ENCODE measurements around the gene WDR62. TPM values are rescaled to one million over a fixed set of nuclear protein-coding genes. Genes with fewer than 3 reads are reported as not detected.

Gene WDR62
- total RNA-seq, 1 donor from 2014 or later, result 12.5 TPM

DNA sequence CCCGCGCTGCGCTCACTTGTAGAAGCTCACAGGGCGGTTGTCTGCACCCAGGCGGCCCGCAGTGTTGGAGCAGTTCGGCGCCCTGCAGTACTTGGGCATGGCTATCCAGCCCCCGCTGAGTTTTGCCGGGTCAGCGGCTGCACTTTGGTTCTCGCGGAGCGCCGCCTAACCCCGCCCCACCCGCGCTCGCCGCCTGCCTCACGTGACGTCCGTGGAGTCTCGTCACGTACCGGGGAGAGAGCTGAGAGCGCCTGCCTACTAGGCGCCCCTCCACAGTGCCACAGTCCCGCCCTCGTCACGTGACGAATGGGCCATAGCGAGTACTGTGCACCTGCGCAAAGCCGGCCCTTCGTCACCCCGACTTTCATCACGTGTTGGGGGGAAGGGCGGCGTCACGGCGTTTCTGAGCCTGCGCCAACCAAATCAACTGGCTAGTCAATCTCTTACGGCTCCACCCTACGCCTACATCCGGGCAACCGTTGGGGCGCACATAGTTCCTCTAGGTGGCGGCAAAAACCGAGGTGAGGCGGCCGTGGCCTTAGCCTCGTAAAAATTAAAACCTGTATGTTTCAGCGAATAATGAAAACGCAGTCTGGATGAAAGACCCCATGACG is 471 bp upstream of the WDR62 start, which contains the start of gene THAP8:
THAP8 (minus strand) TSS at position 167 of the 614 bp plus-strand sequence; CDS start at position 99, 68 bp downstream.
- H3K4me1 Mint-ChIP-seq (ENCODE audit: unreplicated experiment), result peaks cover 10% of the 10 kb centered on the region
- peak within 1 kb of the TSS; percentile 98 for H3K27ac Mint-ChIP-seq
- peak within 1 kb of the TSS; percentile 100 for H3K4me3 Mint-ChIP-seq
- peak; percentile 99 for DNase-seq (ENCODE audit: extremely low spot score, unreplicated experiment)
- no peaks in the 10 kb centered on the region for H3K9me3 Mint-ChIP-seq
- peak; percentile 68 for TF ChIP-seq CTCF (conservative IDR thresholded peaks at IDR 0.05)
- no peaks in the 10 kb centered on the region for H3K27me3 Mint-ChIP-seq
- no peaks in the 10 kb centered on the region for H3K36me3 Mint-ChIP-seq

- H3K4me3 Mint-ChIP-seq, result peak overlapping the region; percentile 9
- TF ChIP-seq CTCF (conservative IDR thresholded peaks at IDR 0.05), result no peak
- no peaks in the 10 kb centered on the region for H3K9me3 Mint-ChIP-seq
- H3K36me3 Mint-ChIP-seq, result no peaks in the 10 kb centered on the region
- DNase-seq (ENCODE audit: extremely low spot score, unreplicated experiment), result no peak
- peaks cover 8% of the 10 kb centered on the region for H3K4me1 Mint-ChIP-seq (ENCODE audit: unreplicated experiment)
- no peaks in the 10 kb centered on the region for H3K27me3 Mint-ChIP-seq
- H3K27ac Mint-ChIP-seq, result no peak overlapping the region
Observed at GRCh38 chr19:36058481-36059179, 3.9 kb downstream of the WDR62 start.

DNA sequence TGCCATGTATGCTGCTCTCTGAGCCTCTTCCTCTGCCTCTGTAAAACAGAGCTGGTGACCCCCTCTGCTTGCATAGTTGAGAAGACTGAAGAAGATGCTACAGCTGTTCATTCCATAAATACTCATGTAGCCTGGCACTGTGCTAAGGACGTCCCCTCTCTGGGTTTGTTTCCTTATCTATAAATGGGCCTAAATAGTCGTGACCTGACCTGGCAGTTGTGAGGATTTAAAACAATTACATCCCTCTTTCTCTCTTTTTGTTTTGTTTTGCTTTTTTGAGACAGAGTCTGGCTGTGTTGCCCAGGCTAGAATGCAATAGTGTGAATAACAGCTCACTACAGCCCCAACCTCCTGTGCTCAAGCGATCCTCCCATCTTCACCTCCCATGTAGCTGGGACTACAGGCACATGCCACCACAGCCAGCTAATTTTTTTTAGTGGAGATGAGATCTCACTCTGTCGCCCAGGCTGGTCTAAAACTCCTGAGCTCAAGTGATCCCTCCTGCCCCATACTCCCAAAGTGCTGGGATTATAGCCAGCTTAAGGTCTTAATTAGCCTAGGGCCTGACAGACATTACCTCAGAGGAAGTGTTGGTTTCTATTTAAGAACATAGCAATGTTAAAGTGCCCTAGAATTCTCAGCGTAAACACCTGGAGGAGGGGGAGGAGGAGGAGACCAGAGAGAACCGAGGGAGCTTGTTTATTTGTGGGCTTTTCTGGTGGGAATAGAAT is 4.6 kb downstream of the WDR62 start:
- Mint-ChIP-seq H3K4me3 (no peak overlapping the region), H3K36me3 (no peaks in the 10 kb centered on the region)
- TF ChIP-seq CTCF (conservative IDR thresholded peaks at IDR 0.05), result no peak

DNA sequence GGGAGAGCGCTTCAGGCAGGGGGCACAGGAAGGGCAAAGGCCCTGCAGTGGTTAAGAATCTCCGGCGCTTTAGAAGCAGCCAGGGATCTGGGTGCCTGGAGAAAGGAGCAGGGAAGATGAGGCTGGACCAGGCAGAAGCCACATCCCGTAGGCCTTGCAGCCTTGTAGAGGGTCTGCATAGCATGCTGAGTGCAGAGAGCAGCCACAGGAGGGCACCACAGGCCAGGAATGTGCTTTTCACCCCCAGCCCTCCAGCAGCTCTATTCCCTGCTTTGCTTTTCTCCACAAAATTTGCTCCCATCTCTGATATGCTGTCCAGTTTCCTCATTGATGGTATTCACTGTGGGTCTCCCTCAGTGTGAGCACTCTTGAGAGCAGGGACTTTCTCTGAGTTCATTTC is 5.7 kb downstream of the WDR62 start:
- no peaks in the 10 kb centered on the region for H3K9me3 Mint-ChIP-seq
- peaks cover 5% of the 10 kb centered on the region for H3K4me1 Mint-ChIP-seq (ENCODE audit: unreplicated experiment)
- peak; percentile 63 for TF ChIP-seq CTCF (conservative IDR thresholded peaks at IDR 0.05)
- H3K4me3 Mint-ChIP-seq, result no peak overlapping the region
- H3K27ac Mint-ChIP-seq, result no peak overlapping the region
- DNase-seq (ENCODE audit: extremely low spot score, unreplicated experiment), result no peak
- no peaks in the 10 kb centered on the region for H3K36me3 Mint-ChIP-seq
- no peaks in the 10 kb centered on the region for H3K27me3 Mint-ChIP-seq

More for the DNA sequence above, 4.6 kb downstream of the WDR62 start:
- Mint-ChIP-seq H3K4me1 (ENCODE audit: unreplicated experiment) (peaks cover 5% of the 10 kb centered on the region), H3K9me3 (no peaks in the 10 kb centered on the region), H3K27me3 (no peaks in the 10 kb centered on the region), H3K27ac (no peak overlapping the region)
- no peak for DNase-seq (ENCODE audit: extremely low spot score, unreplicated experiment)

- no peak for DNase-seq (ENCODE audit: extremely low spot score, unreplicated experiment)
- Mint-ChIP-seq H3K9me3 (no peaks in the 10 kb centered on the region), H3K36me3 (no peaks in the 10 kb centered on the region), H3K4me1 (ENCODE audit: unreplicated experiment) (peaks cover 2% of the 10 kb centered on the region), H3K27ac (no peak overlapping the region), H3K4me3 (no peak overlapping the region), H3K27me3 (no peaks in the 10 kb centered on the region)
- no peak for TF ChIP-seq CTCF (conservative IDR thresholded peaks at IDR 0.05)
Observed at GRCh38 chr19:36061367-36061766, 6.7 kb downstream of the WDR62 start.

Data from type B pancreatic cell (in vitro differentiated cells).